Fibroblast of skin of right quadriceps (primary cell): ENCODE data around the gene GNG7.
"Not testable (repeated sequence)": the region's sequence is repeated elsewhere in the genome, so short reads cannot be mapped to it uniquely, and the experiment has no call there.

Source experiments
- DNase-seq: peaks from one replicate; pipeline ENCODE4 v3.0.0-alpha.2; 2013

The GNG7 gene

GRCh38 chr19:2497186-2497585 is 205.3 kb downstream of the GNG7 start:
- DNase-seq = no peak

DNA sequence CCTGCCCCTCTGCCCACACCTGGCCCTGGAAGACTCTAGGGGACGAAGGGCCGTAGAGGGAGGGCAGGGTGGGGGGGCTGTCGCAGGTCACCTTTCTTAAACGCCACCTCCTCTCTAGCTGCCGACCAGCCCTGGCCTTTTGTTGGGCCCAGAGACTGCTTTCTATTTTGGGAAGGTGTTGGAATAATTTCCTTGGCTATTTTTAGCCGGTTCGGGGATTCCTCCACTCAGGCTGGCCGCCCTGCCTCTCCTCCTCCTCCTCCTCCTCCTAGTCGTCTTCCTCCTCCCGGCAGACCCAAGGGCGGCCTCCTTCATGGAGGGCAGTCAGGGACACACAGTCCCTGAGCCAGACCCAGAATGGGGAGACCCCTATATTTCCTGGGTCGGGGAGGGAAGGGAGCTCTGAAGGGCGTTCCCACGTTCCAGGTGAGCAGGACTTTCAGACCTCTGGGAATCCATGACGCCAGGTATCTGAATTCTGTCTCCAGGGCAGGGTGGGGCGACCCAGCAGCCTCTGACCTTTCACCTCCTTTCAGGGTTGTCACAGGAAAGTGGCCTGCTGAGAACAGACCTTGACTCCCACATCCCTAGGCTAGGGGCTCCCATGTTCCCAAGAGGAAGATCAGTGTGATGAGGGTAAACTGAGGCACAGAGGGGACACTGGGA is 206.7 kb downstream of the GNG7 start:
- no peak for DNase-seq

GRCh38 chr19:2495130-2495641 is 207.3 kb downstream of the GNG7 start:
- peak; percentile 52 for DNase-seq

DNA sequence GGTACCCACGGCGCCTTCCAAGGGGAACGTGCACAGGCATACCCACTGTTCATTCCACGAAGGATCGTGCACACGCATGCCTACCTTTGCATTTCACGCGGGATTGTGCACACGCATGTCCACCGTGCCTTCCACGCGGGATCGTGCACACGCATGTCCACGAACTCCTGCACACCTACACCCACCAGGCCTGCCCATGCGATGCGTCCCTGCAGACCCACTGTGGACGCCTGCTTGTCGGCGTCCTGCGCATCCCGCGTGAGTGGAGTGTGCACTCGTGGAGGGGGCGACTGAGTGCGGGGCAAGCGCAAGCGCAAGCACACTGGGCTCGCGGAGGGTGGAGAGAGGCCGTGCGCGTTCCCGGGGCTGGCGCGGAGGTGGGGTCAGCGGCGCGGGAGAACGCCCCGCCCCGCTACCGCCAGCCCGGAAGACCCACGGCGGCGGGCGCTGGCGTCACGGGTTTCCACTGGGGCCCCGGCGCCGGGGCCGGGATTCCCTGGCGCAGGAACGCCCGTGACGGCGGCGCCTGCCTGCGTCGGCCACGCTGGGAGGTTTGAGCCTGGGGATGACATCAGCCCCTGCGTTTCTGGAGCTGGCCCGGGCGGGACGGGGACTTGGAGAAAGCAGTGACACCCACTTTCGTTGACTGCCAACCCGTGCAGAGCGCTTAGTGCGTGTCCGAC is 207.9 kb downstream of the GNG7 start:
- DNase-seq = peak; percentile 80

DNA sequence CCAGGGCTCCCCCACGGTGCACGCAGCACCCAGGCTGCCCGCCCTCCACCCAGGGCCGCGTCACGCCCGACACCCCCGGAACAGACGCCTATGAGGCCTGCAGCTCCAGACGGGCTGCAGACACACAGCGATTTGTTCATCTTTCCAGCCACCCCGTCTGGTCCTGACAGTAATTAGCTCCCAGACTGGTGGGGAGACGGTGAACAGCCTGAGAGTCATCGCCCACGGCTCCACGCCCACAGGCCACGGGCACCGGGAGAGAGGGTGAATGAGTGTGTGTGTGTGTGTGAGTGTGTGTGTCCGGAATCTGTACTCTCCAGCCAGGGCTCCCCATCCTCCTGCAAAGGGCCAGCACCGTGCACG is 208.4 kb downstream of the GNG7 start:
- DNase-seq = peak; percentile 73

DNA sequence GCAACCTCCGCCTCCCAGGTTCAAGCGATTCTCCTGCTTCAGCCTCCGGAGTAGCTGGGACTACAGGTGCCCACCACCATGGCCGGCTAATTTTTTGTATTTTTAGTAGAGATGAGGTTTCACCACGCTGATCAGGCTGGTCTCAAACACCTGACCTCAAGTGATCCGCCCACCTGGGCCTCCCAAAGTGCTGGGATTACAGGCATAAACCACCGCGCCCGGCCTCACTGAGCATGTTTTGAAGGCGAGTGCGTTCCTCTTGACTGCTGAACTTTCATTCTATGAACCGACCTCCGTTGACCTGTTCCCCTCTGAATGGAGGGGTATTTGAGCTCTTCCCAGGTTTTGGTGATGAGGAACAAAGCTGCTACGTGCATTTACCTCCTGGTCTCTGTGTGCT is 209.0 kb downstream of the GNG7 start:
- not testable (repeated sequence) for DNase-seq

DNA sequence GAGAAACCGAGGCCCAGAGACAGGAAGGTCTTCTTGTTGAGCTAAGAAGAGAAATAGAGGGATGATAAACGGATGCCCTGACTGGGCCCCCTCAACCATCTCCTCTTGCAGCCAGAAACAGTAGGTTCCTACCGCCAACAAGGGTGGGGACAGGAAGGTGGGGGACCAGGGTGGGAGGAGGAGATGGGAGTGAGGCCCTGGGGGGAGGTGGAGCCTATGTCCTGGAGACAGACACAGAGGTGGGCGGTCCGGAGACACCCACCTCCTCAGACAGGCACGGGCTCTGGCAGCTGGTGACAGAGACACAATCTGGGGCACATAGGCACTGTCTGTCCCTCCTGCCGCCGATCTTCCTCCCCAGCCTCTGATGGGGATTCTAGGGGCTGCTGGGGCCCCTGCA is 209.6 kb downstream of the GNG7 start:
- DNase-seq = no peak

GRCh38 chr19:2491130-2491801 is 211.2 kb downstream of the GNG7 start:
- DNase-seq = peak; percentile 91

GRCh38 chr19:2490659-2491058 is 211.8 kb downstream of the GNG7 start:
- DNase-seq = no peak

- peak; percentile 52 for DNase-seq
Measured at GRCh38 chr19:2488942-2489731, 213.4 kb downstream of the GNG7 start.

GRCh38 chr19:2488405-2488941 is 214.0 kb downstream of the GNG7 start:
- DNase-seq = no peak

DNA sequence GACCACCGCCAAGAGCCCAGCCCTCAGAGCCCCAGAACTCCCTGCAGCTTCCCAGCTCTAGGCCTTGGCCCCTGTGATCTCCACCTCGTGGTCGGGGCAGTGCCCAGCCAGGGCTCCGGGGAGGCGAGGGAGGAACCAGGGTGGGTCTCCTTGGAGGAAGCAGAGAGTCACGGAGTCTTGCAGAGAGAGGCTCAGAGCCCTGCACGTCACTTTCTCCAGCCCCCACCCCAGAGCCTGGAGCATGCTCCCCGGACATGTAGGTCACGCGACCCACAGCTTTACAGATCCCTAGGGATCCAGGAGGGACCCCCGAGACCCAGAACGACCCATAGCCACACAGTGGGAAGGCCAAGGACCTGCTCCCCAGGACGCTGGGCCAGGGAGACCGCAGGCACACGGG is 214.7 kb downstream of the GNG7 start:
- DNase-seq = no peak

- no peak for DNase-seq
Measured at GRCh38 chr19:2487090-2487489, 215.4 kb downstream of the GNG7 start.

GRCh38 chr19:2485428-2485827 is 217.1 kb downstream of the GNG7 start:
- no peak for DNase-seq

DNA sequence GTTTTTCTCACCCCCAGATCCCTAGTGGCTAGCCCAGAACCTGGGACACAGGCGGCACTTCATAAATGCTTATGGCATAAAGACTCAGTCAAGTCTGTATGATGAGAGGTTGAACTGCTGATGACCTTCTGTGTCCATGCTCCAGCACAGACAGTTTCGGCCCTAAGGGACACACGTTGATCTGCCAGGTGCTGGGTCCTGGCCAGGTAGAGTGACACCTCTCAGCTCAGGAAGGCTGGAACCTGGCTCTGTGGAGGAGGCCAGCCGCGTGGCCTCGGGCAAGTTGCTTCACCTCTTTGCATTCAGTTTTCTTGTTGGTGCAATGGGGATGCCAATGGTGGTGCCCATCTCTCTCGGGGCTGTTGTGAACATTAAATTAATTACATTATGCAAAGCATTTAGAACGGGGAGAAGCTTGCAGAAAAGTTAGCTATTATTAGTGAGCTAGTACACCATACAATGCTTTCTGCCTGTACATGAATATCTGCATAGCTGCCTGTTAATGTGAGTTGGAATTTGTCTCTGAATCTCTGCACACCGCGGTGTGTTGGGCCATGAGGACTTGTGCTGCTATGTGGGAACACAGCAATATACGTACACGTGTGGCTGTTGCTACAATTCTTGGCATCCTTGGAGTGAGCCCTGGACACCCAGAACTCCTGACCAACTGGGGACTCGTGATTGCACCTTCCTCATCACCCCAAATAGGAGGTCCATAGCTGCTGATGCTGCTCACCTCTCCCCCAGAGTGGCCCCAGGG is 218.1 kb downstream of the GNG7 start:
- DNase-seq = no peak

GRCh38 chr19:2483484-2484151 is 218.9 kb downstream of the GNG7 start:
- DNase-seq = no peak

GRCh38 chr19:2483084-2483483 is 219.4 kb downstream of the GNG7 start:
- no peak for DNase-seq

GRCh38 chr19:2482354-2483038 is 220.0 kb downstream of the GNG7 start:
- no peak for DNase-seq

GRCh38 chr19:2481466-2481865 is 221.0 kb downstream of the GNG7 start:
- no peak for DNase-seq

DNA sequence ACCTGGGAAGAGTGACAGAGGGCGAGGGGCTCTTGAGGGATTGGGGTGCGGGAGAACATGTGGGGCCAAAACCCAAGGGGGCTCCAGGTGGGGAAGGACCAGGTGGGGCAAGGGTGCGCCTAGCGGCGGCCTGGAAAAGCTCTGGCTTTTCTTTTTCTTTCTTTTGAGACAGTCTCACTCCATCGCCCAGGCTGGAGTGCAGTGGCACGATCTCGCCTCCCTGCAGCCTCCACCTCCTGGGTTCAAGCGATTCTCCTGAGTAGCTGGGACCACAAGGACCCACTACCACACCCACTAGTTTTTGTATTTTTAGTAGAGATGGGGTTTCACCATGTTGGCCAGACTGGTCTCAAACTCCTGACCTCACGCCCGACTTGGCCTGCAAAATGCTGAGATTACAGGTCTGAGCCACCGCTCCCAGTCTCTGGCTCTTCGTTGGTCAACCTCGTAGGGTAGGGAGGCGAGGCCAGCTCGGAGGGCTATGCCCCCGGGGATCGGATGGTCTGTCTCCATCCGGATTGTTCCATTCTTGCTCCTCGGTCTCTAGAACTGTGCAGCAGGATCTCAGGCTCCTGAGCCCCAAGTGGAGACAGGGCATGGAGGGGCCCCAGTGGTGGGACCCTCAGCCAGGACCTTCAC is 222.8 kb downstream of the GNG7 start:
- DNase-seq = no peak
